GM23338 (cell line): ENCODE results near the gene LEPR. TPM values are rescaled to one million over a fixed set of nuclear protein-coding genes. Genes with fewer than 3 reads are reported as not detected.

Experiments
- ATAC-seq: fragments of 200-7000 bp; cut with Tn5 transposase; 3 replicates; pipeline ENCODE4 v1.9.1; 2020
- DNase-seq: peaks from one replicate; pipeline ENCODE4 v3.0.0-alpha.2; 2015; ENCODE audit warnings: low spot score
- H2AFZ ChIP-seq: fragments of 200-600 bp; sonication (generic); 2 replicates; pipeline ENCODE4 v1.8.0; 2016; ENCODE audit warnings: antibody characterized with exemption, mild to moderate bottlenecking, moderate library complexity
- H3F3A ChIP-seq: fragments of 200-600 bp; sonication (generic); replicated peaks from 2 replicates; pipeline ENCODE4 v1.8.0; 2017; ENCODE audit warnings: antibody characterized with exemption, mixed run types, low read depth
- H3K27ac ChIP-seq: fragments of 200-600 bp; sonication (generic); 2 replicates; pipeline ENCODE4 v1.6.1; 2016; ENCODE audit warnings: low read depth
- H3K27me3 ChIP-seq: fragments of 200-600 bp; sonication (generic); 2 replicates; pipeline ENCODE4 v1.8.0; 2016; ENCODE audit warnings: mild to moderate bottlenecking, mixed run types, moderate library complexity; ENCODE audit not compliant: insufficient read depth
- H3K36me3 ChIP-seq: fragments of 200-600 bp; sonication (generic); 2 replicates; pipeline ENCODE4 v1.8.0; 2016; ENCODE audit warnings: mild to moderate bottlenecking; ENCODE audit not compliant: insufficient read depth
- H3K4me1 ChIP-seq: fragments of 200-600 bp; sonication (generic); 2 replicates; pipeline ENCODE4 v1.8.0; 2016; ENCODE audit warnings: mild to moderate bottlenecking, moderate library complexity; ENCODE audit not compliant: insufficient read depth
- H3K4me2 ChIP-seq: fragments of 200-600 bp; sonication (generic); 2 replicates; pipeline ENCODE4 v1.7.1; 2017; ENCODE audit warnings: mixed run types
- H3K4me3 ChIP-seq: fragments of 200-600 bp; sonication (generic); 2 replicates; pipeline ENCODE4 v1.6.1; 2016; ENCODE audit warnings: mixed run types
- H3K79me2 ChIP-seq: fragments of 200-600 bp; sonication (generic); replicated peaks from 2 replicates; pipeline ENCODE4 v1.8.0; 2017; ENCODE audit warnings: mild to moderate bottlenecking; ENCODE audit not compliant: insufficient read depth
- H3K9me2 ChIP-seq: fragments of 200-600 bp; sonication (generic); 2 replicates; pipeline ENCODE4 v1.8.0; 2017; ENCODE audit not compliant: insufficient read depth
- H4K20me1 ChIP-seq: fragments of 200-600 bp; sonication (generic); replicated peaks from 2 replicates; pipeline ENCODE4 v1.8.0; 2017; ENCODE audit warnings: mild to moderate bottlenecking; ENCODE audit not compliant: insufficient read depth
- H3K27ac Mint-ChIP-seq: 2 replicates; pipeline ENCODE4 v1.8.0; 2020; ENCODE audit warnings: inconsistent platforms, mild to moderate bottlenecking, moderate library complexity, mixed read lengths
- H3K27me3 Mint-ChIP-seq: 3 replicates; pipeline ENCODE4 v1.8.0; 2022; ENCODE audit warnings: low read depth, mild to moderate bottlenecking, moderate library complexity, mixed read lengths, inconsistent platforms; ENCODE audit not compliant: insufficient read depth, poor library complexity
- H3K36me3 Mint-ChIP-seq: 3 replicates; pipeline ENCODE4 v1.8.0; 2021; ENCODE audit warnings: low read depth, mild to moderate bottlenecking, inconsistent platforms, moderate library complexity, mixed read lengths
- H3K4me1 Mint-ChIP-seq: 3 replicates; pipeline ENCODE4 v1.8.0; 2020; ENCODE audit warnings: mild to moderate bottlenecking, inconsistent platforms, mixed read lengths
- H3K4me3 Mint-ChIP-seq: 3 replicates; pipeline ENCODE4 v1.8.0; 2021; ENCODE audit warnings: moderate library complexity, mild to moderate bottlenecking, inconsistent platforms, mixed read lengths
- H3K9me3 Mint-ChIP-seq: 3 replicates; pipeline ENCODE4 v1.8.0; 2020; ENCODE audit warnings: moderate library complexity, mild to moderate bottlenecking, inconsistent platforms, mixed read lengths
- CREB1 ChIP-seq: fragments of 250-450 bp; sonication (Bioruptor Pico); IDR thresholded peaks from 2 replicates; pipeline ENCODE4 v1.5.0; 2020; ENCODE audit warnings: low read depth, mild to moderate bottlenecking, moderate library complexity
- EZH2 ChIP-seq: fragments of 200-600 bp; sonication (generic); IDR thresholded peaks from one replicate; pipeline ENCODE4 v1.8.0; 2017; ENCODE audit warnings: antibody characterized with exemption, mild to moderate bottlenecking, low read depth; ENCODE audit not compliant: unreplicated experiment
- JUNB ChIP-seq: IDR thresholded peaks from one replicate; pipeline ENCODE4 v1.6.1; 2016; ENCODE audit warnings: antibody characterized with exemption; ENCODE audit not compliant: unreplicated experiment
- NANOG ChIP-seq: IDR thresholded peaks from 2 replicates; pipeline ENCODE4 v1.6.1; 2016; ENCODE audit warnings: antibody characterized with exemption, borderline replicate concordance
- POLR2AphosphoS5 ChIP-seq: IDR thresholded peaks from 2 replicates; pipeline ENCODE4 v1.6.1; 2016; ENCODE audit warnings: antibody characterized with exemption, low read depth
- STAT1 ChIP-seq: IDR thresholded peaks from one replicate; pipeline ENCODE4 v1.6.1; 2016; ENCODE audit warnings: antibody characterized with exemption; ENCODE audit not compliant: unreplicated experiment
- ZNF114 ChIP-seq: fragments of 250-450 bp; sonication (Bioruptor Pico); IDR thresholded peaks from 2 replicates; pipeline ENCODE4 v1.5.0; 2020; ENCODE audit warnings: mild to moderate bottlenecking, moderate library complexity
- ZNF331 ChIP-seq: fragments of 250-450 bp; sonication (Bioruptor Pico); IDR thresholded peaks from 2 replicates; pipeline ENCODE4 v1.5.0; 2020; ENCODE audit warnings: low read depth, mild to moderate bottlenecking, moderate library complexity
- polyA plus RNA-seq: library from polyadenylated mRNA; unstranded; fragments of >200 nt; fragmentation: Nextera tagmentation; extraction: Ambion mirVana; gene quantifications from 2 replicates; pipeline ENCODE4 v1.2.1, GENCODE V29; 2016
- total RNA-seq: library from RNA; depleted of rRNA; stranded (reverse); fragments of >200 nt; shearing (Covaris generic); gene quantifications from 2 replicates; pipeline ENCODE4 v1.2.3, GENCODE V29; 2014
- TF ChIP-seq, protein P1 (sequence below), 2 experiments: fragments of 200-600 bp in 1 of 2; sonication (generic) in 1 of 2; conservative IDR thresholded peaks; 2 replicates each; pipeline versions ENCODE4 v1.5.1 to v1.6.1; 2016 to 2017; ENCODE audit warnings: antibody characterized with exemption in 2 of 2, low read depth in 2 of 2, mild to moderate bottlenecking in 2 of 2, moderate library complexity in 1 of 2
- TF ChIP-seq, protein P2 (sequence below): fragments of 250-450 bp; sonication (Bioruptor Pico); IDR thresholded peaks from 2 replicates; pipeline ENCODE4 v1.5.0; 2020; ENCODE audit warnings: mild to moderate bottlenecking, moderate library complexity
- TF ChIP-seq, protein P3 (sequence below): IDR thresholded peaks from 2 replicates; pipeline ENCODE4 v1.6.1; 2016; ENCODE audit warnings: antibody characterized with exemption
- TF ChIP-seq, protein P4 (sequence below): IDR thresholded peaks from one replicate; pipeline ENCODE4 v1.6.1; 2018; ENCODE audit warnings: antibody characterized with exemption; ENCODE audit not compliant: unreplicated experiment

LEPR gene
- total and polyA plus RNA-seq, 2 experiments from 2014 or later = 2.1 to 4.7 TPM

DNA sequence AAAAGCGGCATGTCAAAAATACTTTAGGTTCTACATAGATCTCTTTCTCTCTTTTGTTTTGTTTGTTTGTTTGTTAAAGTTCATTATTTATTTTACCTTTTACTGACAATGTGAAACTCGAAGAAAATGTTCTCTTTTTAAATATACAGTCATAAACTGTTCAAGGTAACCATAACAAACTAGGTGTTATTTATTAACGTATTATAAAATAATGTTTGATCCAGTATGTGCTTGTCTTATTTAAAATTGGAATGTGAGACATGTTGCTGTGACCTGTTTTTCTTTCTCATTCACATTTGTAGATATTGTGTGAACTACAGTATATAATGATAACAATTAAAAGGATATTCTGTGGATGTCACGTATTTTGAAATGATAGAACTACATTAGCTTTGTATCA lies 5.9 kb upstream of the LEPR start:
- Histone ChIP-seq H3K9me2 (no peaks in the 10 kb centered on the region), H3K27ac (no peak overlapping the region), H2AFZ (no peak overlapping the region), H3K27me3 (no peaks in the 10 kb centered on the region), H3K4me3 (no peak overlapping the region), H3K4me1 (peaks cover 30% of the 10 kb centered on the region), H3K79me2 (no peaks in the 10 kb centered on the region), H3K36me3 (no peaks in the 10 kb centered on the region), H3K4me2 (no peak overlapping the region), H4K20me1 (no peaks in the 10 kb centered on the region), H3F3A (peaks cover 11% of the 10 kb centered on the region; the same call in 1 of the 2 replicates)
- no peaks in the 10 kb centered on the region for H3K36me3 Mint-ChIP-seq
- H3K4me1 Mint-ChIP-seq = peaks cover 31% of the 10 kb centered on the region
- no peaks in the 10 kb centered on the region for H3K27me3 Mint-ChIP-seq
- no peak for DNase-seq
- ATAC-seq = no peak
- TF ChIP-seq NANOG (no peak), EZH2 (no peak), JUNB (no peak), ZNF331 (CRISPR knock-in tag) (no peak), CREB1 (CRISPR knock-in tag) (no peak), ZNF114 (CRISPR knock-in tag) (no peak), STAT1 (no peak), POLR2AphosphoS5 (no peak)
- TF ChIP-seq, protein P1, sequence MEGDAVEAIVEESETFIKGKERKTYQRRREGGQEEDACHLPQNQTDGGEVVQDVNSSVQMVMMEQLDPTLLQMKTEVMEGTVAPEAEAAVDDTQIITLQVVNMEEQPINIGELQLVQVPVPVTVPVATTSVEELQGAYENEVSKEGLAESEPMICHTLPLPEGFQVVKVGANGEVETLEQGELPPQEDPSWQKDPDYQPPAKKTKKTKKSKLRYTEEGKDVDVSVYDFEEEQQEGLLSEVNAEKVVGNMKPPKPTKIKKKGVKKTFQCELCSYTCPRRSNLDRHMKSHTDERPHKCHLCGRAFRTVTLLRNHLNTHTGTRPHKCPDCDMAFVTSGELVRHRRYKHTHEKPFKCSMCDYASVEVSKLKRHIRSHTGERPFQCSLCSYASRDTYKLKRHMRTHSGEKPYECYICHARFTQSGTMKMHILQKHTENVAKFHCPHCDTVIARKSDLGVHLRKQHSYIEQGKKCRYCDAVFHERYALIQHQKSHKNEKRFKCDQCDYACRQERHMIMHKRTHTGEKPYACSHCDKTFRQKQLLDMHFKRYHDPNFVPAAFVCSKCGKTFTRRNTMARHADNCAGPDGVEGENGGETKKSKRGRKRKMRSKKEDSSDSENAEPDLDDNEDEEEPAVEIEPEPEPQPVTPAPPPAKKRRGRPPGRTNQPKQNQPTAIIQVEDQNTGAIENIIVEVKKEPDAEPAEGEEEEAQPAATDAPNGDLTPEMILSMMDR (conservative IDR thresholded peaks at IDR 0.05; ENCODE audit: low read depth in 2 of 2) = no peak
- TF ChIP-seq, protein P2, sequence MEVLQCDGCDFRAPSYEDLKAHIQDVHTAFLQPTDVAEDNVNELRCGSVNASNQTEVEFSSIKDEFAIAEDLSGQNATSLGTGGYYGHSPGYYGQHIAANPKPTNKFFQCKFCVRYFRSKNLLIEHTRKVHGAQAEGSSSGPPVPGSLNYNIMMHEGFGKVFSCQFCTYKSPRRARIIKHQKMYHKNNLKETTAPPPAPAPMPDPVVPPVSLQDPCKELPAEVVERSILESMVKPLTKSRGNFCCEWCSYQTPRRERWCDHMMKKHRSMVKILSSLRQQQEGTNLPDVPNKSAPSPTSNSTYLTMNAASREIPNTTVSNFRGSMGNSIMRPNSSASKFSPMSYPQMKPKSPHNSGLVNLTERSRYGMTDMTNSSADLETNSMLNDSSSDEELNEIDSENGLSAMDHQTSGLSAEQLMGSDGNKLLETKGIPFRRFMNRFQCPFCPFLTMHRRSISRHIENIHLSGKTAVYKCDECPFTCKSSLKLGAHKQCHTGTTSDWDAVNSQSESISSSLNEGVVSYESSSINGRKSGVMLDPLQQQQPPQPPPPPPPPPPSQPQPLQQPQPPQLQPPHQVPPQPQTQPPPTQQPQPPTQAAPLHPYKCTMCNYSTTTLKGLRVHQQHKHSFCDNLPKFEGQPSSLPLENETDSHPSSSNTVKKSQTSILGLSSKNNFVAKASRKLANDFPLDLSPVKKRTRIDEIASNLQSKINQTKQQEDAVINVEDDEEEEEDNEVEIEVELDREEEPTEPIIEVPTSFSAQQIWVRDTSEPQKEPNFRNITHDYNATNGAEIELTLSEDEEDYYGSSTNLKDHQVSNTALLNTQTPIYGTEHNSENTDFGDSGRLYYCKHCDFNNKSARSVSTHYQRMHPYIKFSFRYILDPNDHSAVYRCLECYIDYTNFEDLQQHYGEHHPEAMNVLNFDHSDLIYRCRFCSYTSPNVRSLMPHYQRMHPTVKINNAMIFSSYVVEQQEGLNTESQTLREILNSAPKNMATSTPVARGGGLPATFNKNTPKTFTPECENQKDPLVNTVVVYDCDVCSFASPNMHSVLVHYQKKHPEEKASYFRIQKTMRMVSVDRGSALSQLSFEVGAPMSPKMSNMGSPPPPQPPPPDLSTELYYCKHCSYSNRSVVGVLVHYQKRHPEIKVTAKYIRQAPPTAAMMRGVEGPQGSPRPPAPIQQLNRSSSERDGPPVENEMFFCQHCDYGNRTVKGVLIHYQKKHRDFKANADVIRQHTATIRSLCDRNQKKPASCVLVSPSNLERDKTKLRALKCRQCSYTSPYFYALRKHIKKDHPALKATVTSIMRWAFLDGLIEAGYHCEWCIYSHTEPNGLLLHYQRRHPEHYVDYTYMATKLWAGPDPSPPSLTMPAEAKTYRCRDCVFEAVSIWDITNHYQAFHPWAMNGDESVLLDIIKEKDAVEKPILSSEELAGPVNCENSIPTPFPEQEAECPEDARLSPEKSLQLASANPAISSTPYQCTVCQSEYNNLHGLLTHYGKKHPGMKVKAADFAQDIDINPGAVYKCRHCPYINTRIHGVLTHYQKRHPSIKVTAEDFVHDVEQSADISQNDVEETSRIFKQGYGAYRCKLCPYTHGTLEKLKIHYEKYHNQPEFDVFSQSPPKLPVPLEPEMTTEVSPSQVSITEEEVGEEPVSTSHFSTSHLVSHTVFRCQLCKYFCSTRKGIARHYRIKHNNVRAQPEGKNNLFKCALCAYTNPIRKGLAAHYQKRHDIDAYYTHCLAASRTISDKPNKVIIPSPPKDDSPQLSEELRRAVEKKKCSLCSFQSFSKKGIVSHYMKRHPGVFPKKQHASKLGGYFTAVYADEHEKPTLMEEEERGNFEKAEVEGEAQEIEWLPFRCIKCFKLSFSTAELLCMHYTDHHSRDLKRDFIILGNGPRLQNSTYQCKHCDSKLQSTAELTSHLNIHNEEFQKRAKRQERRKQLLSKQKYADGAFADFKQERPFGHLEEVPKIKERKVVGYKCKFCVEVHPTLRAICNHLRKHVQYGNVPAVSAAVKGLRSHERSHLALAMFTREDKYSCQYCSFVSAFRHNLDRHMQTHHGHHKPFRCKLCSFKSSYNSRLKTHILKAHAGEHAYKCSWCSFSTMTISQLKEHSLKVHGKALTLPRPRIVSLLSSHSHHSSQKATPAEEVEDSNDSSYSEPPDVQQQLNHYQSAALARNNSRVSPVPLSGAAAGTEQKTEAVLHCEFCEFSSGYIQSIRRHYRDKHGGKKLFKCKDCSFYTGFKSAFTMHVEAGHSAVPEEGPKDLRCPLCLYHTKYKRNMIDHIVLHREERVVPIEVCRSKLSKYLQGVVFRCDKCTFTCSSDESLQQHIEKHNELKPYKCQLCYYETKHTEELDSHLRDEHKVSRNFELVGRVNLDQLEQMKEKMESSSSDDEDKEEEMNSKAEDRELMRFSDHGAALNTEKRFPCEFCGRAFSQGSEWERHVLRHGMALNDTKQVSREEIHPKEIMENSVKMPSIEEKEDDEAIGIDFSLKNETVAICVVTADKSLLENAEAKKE (CRISPR knock-in tag) = no peak
- TF ChIP-seq, protein P3, sequence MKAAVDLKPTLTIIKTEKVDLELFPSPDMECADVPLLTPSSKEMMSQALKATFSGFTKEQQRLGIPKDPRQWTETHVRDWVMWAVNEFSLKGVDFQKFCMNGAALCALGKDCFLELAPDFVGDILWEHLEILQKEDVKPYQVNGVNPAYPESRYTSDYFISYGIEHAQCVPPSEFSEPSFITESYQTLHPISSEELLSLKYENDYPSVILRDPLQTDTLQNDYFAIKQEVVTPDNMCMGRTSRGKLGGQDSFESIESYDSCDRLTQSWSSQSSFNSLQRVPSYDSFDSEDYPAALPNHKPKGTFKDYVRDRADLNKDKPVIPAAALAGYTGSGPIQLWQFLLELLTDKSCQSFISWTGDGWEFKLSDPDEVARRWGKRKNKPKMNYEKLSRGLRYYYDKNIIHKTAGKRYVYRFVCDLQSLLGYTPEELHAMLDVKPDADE = no peak
- TF ChIP-seq, protein P4, sequence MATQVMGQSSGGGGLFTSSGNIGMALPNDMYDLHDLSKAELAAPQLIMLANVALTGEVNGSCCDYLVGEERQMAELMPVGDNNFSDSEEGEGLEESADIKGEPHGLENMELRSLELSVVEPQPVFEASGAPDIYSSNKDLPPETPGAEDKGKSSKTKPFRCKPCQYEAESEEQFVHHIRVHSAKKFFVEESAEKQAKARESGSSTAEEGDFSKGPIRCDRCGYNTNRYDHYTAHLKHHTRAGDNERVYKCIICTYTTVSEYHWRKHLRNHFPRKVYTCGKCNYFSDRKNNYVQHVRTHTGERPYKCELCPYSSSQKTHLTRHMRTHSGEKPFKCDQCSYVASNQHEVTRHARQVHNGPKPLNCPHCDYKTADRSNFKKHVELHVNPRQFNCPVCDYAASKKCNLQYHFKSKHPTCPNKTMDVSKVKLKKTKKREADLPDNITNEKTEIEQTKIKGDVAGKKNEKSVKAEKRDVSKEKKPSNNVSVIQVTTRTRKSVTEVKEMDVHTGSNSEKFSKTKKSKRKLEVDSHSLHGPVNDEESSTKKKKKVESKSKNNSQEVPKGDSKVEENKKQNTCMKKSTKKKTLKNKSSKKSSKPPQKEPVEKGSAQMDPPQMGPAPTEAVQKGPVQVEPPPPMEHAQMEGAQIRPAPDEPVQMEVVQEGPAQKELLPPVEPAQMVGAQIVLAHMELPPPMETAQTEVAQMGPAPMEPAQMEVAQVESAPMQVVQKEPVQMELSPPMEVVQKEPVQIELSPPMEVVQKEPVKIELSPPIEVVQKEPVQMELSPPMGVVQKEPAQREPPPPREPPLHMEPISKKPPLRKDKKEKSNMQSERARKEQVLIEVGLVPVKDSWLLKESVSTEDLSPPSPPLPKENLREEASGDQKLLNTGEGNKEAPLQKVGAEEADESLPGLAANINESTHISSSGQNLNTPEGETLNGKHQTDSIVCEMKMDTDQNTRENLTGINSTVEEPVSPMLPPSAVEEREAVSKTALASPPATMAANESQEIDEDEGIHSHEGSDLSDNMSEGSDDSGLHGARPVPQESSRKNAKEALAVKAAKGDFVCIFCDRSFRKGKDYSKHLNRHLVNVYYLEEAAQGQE = no peak
- peaks cover 3% of the 10 kb centered on the region; the same call in 1 of the 3 replicates for H3K9me3 Mint-ChIP-seq
- H3K4me3 Mint-ChIP-seq = no peak overlapping the region
- H3K27ac Mint-ChIP-seq = no peak overlapping the region
